Nephron progenitor cell (in vitro differentiated cells): ENCODE data around the gene DENND2C.

Experiments
- DNase-seq: peaks from one replicate; pipeline ENCODE4 v3.0.0; 2021
- H3K27ac Mint-ChIP-seq: 2 replicates; pipeline ENCODE4 v1.8.0; 2021; ENCODE audit warnings: mild to moderate bottlenecking, moderate library complexity, mixed read lengths
- H3K27me3 Mint-ChIP-seq: 2 replicates; pipeline ENCODE4 v1.8.0; 2021; ENCODE audit warnings: mild to moderate bottlenecking, low read depth, mixed read lengths; ENCODE audit not compliant: poor library complexity
- H3K36me3 Mint-ChIP-seq: 2 replicates; pipeline ENCODE4 v1.8.0; 2021; ENCODE audit warnings: low read depth, mixed read lengths
- H3K4me1 Mint-ChIP-seq: 2 replicates; pipeline ENCODE4 v1.8.0; 2021; ENCODE audit warnings: mixed read lengths
- H3K4me3 Mint-ChIP-seq: 2 replicates; pipeline ENCODE4 v1.8.0; 2021; ENCODE audit warnings: mild to moderate bottlenecking, moderate library complexity, mixed read lengths
- H3K9me3 Mint-ChIP-seq: 2 replicates; pipeline ENCODE4 v1.8.0; 2021; ENCODE audit warnings: mild to moderate bottlenecking, moderate library complexity, mixed read lengths
- TF ChIP-seq, protein P1 (sequence below): fragments of 200-600 bp; sonication (generic); IDR thresholded peaks from 2 replicates; pipeline ENCODE4 v1.5.0; 2021; ENCODE audit warnings: antibody characterized with exemption

The DENND2C gene

GRCh38 chr1:114671939-114672275, 2.1 kb upstream of the DENND2C start:
- Mint-ChIP-seq H3K27ac (no peak overlapping the region), H3K27me3 (peaks cover 49% of the 10 kb centered on the region), H3K9me3 (no peaks in the 10 kb centered on the region), H3K36me3 (no peaks in the 10 kb centered on the region), H3K4me3 (no peak overlapping the region), H3K4me1 (no peaks in the 10 kb centered on the region)
- no peak for DNase-seq
- TF ChIP-seq, protein P1, sequence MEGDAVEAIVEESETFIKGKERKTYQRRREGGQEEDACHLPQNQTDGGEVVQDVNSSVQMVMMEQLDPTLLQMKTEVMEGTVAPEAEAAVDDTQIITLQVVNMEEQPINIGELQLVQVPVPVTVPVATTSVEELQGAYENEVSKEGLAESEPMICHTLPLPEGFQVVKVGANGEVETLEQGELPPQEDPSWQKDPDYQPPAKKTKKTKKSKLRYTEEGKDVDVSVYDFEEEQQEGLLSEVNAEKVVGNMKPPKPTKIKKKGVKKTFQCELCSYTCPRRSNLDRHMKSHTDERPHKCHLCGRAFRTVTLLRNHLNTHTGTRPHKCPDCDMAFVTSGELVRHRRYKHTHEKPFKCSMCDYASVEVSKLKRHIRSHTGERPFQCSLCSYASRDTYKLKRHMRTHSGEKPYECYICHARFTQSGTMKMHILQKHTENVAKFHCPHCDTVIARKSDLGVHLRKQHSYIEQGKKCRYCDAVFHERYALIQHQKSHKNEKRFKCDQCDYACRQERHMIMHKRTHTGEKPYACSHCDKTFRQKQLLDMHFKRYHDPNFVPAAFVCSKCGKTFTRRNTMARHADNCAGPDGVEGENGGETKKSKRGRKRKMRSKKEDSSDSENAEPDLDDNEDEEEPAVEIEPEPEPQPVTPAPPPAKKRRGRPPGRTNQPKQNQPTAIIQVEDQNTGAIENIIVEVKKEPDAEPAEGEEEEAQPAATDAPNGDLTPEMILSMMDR, result no peak

GRCh38 chr1:114671011-114671938, 1.4 kb upstream of the DENND2C start:
- Mint-ChIP-seq H3K27me3 (peaks cover 42% of the 10 kb centered on the region), H3K36me3 (no peaks in the 10 kb centered on the region), H3K4me3 (no peak overlapping the region), H3K27ac (no peak overlapping the region), H3K9me3 (no peaks in the 10 kb centered on the region), H3K4me1 (no peaks in the 10 kb centered on the region)
- DNase-seq, result no peak
- TF ChIP-seq, protein P1, result no peak

- Mint-ChIP-seq H3K4me1 (no peaks in the 10 kb centered on the region), H3K36me3 (no peaks in the 10 kb centered on the region), H3K27ac (no peak overlapping the region), H3K9me3 (no peaks in the 10 kb centered on the region), H3K27me3 (peaks cover 34% of the 10 kb centered on the region), H3K4me3 (peak overlapping the region; percentile 83)
- TF ChIP-seq, protein P1, result no peak
- peak; percentile 95 for DNase-seq
Observed at GRCh38 chr1:114670083-114671010, 498 bp upstream of the DENND2C start.

- no peak for DNase-seq
- peak overlapping the region; percentile 83 for H3K4me3 Mint-ChIP-seq
- H3K9me3 Mint-ChIP-seq, result no peaks in the 10 kb centered on the region
- no peaks in the 10 kb centered on the region for H3K4me1 Mint-ChIP-seq
- TF ChIP-seq, protein P1, result no peak
- H3K27ac Mint-ChIP-seq, result no peak overlapping the region
- H3K36me3 Mint-ChIP-seq, result no peaks in the 10 kb centered on the region
- H3K27me3 Mint-ChIP-seq, result peaks cover 22% of the 10 kb centered on the region
Observed at GRCh38 chr1:114668784-114669561, 876 bp downstream of the DENND2C start.

GRCh38 chr1:114668373-114668772, 1.5 kb downstream of the DENND2C start:
- no peaks in the 10 kb centered on the region for H3K4me1 Mint-ChIP-seq
- H3K27ac Mint-ChIP-seq, result no peak overlapping the region
- peak overlapping the region; percentile 16 for H3K4me3 Mint-ChIP-seq
- peaks cover 22% of the 10 kb centered on the region for H3K27me3 Mint-ChIP-seq
- TF ChIP-seq, protein P1, result no peak
- no peak for DNase-seq
- H3K9me3 Mint-ChIP-seq, result no peaks in the 10 kb centered on the region
- no peaks in the 10 kb centered on the region for H3K36me3 Mint-ChIP-seq
